HG03571 (cell line): ENCODE measurements around the gene IDH2.
"Not testable (repeated sequence)": the region's sequence is repeated elsewhere in the genome, so short reads cannot be mapped to it uniquely, and the experiment has no call there.

Experiments
- ATAC-seq: cut with Tn5 transposase; IDR thresholded peaks from one replicate; pipeline ENCODE4 v1.9.1; 2021; ENCODE audit not compliant: unreplicated experiment

Gene IDH2

DNA sequence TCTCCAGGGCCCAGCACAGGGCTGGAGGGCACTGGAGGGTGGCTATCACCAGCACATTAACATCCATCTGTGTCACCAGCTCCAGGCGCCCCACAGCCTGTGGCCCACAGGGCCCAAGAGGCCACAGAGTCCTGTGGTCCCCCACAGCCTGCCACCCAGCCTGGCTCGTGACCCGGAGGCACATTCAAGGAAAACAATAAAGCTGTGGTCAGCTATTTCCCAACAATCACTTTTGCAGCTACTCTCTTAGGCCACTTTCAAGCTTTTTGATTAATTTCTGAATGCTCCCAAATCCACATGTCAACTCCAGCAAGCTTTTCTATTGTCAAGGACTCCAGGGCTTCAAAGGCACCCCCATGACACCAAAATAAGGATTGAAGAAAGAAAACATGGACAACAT, 16.7 kb downstream of the IDH2 start:
- ATAC-seq, result no peak

DNA sequence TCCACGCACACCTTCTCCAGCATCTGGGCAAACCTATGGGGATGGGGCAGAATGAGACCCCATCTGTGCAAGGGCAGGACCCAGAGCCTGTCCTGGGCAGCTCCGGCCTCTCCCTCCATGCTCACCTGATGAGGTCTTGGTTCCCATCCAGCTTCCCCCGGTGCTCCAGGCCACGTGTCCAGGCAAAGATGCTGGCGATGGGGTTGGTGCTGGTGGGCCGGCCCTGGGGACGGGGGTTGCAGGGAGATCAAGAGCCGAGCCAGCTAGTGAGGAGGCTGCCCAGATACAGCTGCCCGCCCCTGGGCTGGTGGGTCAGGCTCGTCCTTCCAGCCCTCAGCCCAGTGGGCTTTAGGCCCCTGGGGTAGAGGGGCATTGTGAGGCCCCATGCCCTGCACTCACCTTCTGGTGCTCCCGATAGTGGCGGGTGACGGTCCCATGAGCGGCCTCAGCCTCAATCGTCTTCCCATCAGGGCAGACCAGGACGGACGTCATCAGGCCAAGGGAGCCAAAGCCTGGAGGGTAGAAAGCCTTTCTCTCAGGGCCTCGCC, 17.3 kb downstream of the IDH2 start:
- no peak for ATAC-seq

DNA sequence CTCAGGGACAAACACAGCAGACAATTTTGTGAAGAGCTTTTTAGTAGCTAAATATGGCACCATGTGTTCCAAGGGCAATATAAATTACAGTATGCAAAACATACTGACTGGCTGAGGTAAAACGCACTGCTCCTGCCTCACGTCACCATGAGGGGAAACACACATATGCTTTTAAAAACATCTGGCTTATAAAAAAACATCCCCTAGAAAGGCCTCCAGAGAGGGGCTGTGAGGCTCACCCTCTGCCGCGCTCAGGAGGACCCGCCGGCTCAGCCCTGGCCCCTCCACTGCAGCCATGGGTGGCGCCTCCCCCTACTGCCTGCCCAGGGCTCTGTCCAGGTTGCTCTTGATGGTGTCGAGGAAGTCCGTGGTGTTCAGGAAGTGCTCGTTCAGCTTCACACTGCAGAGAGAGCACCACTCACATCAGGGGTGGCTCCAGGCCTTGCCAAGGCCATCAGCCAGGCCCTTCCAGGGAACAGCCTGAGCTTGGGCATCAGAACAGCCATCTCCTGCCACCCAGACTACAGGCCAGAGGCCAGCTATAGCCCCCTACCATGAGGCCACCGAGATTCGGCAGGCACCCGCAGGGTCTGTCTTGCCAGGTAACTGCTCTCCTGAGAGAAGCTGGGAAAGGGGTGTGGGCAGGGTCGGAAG, 18.2 kb downstream of the IDH2 start:
- no peak for ATAC-seq

DNA sequence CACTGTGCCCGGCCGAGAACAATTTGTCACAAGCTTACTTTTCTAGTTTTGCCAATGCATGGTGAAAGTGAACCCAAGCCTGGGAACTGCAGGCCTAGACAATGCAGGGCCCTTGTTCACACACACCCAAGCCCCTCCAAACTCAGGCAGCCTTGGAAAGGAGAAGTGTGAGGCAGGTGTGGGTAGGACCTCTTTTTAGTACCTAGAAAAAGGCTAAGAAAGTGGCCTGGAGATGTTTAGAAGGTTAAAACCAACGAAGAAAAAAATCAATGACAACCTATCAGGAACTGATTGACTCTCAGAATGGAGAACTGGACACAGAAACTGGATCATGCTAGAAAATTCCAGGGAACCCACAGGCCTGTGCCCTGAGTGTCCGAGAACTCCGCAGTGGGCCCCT, 18.8 kb downstream of the IDH2 start:
- ATAC-seq, result no peak

DNA sequence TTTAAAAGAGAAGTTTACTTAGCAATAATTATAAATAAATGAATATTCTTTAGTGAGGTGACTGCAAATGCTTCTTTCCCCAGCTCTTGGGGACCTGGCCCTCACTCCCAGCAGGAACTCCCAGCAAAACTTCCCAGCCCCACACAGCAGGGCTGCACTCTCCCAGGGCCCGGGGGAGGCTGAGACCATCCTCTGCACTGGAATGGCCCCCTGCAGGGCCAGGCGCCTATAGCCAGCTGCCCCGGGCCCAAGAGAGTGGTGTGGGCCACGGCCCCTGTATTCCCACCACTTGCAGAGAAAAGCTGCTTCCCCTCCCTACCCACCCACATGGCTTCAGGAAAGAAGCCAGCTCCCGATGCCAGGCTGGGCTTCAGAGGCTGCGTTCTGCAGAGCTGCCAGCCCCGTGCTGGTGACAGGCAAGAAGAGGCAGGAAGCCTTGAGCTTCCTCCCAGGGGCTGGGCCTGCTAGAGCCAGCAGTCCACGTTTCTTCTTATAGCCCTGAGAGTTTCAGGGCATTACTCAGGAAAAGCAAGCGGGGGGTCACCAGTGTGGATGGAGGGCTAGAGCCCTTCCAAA, 20.0 kb downstream of the IDH2 start:
- no peak for ATAC-seq

DNA sequence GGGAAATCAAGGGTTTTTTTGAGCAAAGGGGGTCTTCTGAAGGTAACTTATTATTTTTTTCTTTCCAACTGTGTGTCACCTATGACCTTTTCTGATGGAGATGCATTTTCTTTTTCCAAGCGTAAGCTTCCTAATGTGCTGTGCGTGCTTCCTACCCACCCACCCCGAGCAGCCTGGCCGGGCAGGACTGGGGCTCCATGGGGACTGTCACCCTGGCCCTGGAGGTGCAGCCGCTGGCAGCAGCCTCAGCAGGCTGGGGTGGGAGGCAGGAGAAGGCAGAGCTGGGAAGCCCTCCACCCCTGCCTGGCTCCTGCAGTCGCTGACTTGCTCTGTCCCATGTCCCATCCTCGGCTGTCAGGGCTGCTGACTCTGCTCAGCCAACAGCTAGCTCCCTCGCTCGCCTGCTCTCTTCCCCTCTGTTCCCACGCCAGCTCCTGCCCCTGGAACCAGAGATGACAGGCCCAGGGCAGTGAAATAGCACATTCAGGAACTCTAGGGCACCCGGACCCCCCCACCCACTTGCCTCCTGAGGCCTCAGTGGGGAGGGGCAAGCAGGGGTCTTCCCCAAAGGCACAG, 21.4 kb downstream of the IDH2 start:
- ATAC-seq, result no peak

DNA sequence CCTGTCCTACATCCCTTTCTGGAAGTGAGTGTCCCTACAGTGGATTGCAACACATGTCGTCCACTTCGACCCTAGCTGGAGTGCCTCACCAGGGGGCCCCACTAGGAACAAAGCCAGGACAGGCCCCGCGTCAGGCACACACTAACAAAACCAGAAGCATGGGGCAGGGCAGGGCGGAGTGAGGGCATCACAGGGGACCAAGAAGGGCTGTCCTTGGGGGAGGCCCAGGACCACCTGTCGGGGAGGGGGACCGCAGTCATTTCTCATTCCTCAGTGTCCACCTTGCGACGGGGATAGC, 21.9 kb downstream of the IDH2 start:
- ATAC-seq, result no peak

DNA sequence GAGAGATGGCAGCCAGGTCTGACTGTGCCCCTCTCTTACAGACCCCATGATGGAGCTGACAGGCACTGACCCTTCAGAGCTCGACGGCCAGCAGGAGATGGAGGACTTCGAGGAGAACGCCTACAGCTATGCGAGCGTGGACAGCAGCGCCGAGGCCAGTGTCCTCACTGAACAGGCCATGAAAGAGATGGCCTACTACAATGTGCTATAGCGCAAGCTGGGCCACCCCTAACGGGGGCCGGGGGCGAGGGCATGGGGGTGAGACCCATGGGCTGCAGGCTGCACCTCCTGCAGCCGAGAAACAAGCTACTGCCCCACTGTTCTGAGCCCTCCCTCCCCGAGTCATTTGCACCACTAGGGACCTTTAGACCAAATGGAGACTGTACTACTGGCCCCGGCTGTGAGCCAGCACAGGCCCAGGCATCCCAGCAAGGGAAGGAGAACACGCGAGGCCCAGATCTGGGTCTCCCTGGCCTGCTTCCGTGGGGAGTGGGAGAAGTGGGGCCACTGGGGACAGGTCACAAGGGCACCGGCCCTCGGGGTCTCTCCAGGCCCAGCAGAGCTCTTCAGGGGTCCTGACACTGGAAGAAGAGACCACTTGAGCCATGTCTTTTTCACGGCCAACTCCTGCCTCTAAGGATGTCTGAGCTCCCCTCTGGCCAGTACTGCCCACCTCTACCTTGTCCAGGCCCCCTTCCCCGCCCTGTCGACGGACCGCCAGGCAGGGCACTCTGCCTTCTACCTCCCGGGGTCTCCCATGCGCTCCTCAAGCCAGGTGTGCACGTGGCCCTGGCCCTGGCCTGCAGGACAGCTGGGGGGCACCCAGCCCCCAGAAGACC, 22.4 kb downstream of the IDH2 start:
- ATAC-seq, result no peak

DNA sequence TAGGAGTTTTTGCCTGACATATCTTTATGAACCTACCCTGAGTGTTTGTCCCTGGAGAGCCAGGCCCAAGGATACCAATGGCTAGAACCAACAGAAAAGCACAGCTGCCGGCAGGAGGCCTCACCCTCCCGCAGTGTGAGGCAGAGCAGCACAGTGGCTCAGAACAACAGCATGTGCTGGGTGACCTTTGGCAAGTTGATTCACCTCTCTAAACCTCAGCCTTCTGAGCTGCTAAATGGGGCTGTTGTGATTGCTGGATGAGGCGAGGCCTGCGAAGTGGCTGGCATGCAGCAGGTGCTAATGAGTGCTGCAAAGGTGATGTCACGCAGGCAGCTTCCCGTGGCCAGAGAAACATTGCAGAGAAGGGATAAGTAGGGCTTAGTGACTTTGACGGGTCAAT, 23.3 kb downstream of the IDH2 start:
- ATAC-seq, result no peak

DNA sequence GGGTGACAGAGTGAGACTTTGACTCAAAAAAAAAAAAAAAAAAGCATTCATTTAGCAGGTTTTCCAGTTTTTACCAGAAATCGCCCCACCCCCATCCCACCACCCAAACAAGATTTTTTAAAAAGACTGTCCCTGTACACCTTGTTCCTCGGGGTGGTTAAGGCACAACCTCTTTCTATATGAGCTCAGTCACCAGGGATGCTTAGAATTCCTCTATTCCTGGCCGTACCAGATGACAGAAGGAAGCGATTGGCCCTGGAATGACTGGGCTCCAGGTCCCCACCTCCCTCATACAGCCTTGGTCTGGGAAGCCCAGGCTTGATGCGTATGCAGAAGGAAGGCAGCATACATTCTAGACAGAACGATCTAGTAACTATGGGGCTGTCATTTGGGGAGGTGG, 25.6 kb downstream of the IDH2 start:
- no peak for ATAC-seq

DNA sequence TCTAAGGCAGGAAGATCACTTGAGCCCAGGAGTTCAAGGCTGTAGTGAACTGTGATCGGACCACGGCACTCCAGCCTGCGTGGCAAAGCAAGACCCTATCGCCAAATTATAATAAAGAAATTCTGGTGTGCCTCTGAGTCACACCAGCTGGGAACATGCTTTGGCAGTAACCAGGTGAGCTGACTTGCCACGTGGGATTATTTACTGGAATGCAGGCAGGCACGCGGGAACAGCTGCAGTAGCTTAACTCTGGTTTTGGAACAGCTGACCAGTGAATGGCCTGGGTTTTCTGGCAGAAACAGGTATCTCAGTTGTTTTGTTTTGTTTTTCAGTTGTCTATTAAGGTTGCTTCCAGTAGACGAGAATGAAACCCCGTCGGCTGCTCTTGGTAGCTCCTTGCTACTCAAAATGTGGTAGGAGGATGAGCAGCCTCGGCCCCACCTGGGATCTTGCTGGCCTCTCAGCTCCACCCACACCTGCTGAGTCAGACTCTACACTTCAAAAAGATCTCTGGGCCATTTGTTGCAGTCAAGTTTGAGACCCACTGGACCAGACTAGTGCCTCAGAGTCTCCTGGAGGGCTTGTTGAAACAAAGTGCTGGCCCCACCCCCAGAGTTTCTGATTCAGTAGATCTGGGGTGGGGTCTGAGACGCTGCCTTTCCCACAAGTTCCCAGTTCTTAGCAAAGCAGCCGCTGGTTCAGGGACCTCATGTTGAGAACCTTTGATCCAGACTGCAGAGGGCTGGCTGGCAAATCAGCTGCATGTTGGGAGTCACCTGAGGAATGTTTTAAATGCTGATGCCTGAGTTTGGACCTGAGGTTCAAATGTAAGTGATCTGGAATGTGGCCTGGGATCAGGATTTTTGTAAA, 26.6 kb downstream of the IDH2 start:
- ATAC-seq, result no peak

DNA sequence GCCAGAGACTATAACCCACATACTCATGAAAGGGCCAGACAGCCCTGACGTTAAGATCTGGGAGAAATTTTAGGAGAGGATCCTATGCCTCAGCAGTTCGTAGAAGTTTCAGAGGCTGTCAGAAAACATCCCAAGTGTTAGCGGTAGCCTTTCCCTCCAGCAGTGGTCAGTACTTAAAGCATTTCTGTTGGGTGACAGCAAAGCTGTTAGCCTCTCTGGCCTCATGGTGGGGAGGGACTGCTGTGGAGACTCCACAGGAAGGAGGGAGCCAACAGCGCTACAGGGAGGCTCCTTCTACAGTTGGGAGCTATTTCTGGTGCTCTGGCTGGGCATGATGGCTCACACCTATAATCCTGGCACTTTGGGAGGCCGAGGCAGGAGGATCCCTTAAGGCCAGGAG, 27.4 kb downstream of the IDH2 start:
- no peak for ATAC-seq

DNA sequence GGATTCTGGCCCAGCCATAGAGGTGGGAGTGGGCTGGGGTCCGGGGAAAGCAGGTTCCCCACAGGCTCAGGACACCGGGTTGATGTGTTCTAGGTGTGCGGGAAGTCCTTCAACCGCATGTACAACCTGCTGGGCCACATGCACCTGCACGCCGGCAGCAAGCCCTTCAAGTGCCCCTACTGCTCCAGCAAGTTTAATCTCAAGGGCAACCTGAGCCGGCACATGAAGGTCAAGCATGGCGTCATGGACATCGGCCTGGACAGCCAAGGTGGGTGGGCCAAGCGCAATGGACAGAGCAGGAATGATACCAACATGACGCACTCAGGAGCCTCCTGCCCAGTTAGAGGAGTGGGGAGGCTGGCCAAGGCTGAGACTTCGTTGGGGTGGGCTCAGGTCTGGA, 28.2 kb downstream of the IDH2 start:
- no peak for ATAC-seq

DNA sequence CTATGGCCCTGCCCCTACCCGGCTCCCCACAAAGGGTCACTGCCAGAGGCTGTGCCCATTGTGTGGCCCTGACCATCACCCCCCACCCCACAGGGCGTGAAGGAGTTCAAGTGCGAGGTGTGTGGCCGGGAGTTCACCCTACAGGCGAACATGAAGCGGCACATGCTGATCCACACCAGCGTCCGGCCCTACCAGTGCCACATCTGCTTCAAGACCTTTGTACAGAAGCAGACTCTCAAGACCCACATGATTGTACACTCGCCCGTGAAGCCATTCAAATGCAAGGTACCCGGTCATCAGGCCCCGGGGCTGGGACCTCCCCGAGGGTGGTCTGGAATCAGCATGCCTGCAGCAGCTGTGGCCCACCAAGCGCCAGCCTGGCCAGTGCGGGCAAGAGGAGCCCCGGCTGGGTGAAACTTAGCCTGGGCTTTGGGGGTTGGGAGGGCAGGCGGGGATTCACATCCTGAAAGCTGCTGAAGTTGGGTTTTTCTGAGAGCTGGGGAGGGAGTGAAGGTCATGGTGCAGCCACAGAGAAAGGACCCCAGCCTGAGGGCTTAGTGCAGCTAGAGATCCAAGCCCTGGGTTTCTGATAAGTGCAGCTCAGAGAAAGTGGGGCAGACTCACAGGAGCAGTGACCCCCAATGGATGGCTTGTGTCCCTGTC, 29.2 kb downstream of the IDH2 start:
- no peak for ATAC-seq

DNA sequence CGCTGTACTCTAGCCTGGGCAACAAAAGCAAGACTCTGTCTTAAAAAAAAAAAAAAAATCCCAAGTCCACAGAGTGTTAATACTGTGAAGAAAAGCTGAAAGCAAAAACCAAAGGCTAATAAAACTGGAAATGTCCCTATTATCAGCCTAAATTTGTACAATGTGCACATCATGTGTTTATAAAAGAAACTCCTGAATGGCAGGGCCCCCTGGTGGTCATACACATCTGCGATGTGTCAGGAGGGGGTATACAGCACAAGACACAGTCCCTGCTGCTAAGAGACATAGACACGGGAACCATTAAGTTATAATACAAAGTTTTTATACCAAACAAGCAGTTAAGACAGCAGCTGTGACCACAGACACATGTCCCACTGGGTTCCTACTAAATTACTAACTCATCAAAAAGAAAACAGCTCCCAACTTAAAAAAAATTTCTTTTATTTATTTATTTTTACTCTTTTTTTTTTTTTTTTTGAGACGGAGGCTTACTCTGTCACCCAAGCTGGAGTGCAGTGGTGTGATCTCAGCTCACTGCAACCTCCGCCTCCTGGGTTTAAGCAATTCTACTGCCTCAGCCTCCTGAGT, 31.0 kb downstream of the IDH2 start:
- no peak for ATAC-seq

DNA sequence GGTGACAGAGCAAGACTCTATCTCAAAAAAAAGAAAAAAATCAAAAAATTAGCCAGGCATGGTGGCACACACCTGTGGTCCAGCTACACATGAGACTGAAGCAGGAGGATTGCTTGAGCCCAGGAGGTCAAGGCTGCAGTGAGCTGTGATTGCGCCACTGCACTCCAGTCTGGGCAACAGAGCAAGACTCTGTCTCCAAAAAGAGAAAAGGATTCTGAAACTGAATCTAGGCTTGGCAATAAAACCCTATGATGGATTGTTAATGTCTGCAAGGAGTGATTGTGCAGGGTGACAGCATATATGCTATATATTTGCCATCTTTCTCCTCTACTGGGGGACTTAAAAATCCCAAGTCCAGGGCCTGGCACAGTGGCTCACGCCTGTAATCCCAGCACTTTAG, 31.6 kb downstream of the IDH2 start:
- ATAC-seq, result not testable (repeated sequence)

DNA sequence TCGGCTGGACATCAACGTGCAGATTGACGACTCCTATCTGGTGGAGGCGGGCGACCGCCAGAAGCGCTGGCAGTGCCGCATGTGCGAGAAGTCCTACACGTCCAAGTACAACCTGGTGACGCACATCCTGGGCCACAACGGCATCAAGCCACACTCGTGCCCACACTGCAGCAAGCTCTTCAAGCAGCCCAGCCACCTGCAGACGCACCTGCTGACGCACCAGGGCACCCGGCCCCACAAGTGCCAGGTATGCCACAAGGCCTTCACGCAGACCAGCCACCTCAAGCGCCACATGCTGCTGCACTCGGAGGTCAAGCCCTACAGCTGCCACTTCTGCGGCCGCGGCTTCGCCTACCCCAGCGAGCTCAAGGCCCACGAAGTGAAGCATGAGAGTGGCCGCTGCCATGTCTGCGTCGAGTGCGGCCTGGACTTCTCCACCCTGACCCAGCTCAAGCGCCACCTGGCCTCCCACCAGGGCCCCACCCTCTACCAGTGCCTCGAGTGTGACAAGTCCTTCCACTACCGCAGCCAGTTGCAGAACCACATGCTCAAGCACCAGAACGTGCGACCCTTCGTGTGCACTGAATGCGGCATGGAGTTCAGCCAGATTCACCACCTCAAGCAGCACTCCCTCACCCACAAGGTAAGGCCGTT, 34.2 kb downstream of the IDH2 start:
- no peak for ATAC-seq

DNA sequence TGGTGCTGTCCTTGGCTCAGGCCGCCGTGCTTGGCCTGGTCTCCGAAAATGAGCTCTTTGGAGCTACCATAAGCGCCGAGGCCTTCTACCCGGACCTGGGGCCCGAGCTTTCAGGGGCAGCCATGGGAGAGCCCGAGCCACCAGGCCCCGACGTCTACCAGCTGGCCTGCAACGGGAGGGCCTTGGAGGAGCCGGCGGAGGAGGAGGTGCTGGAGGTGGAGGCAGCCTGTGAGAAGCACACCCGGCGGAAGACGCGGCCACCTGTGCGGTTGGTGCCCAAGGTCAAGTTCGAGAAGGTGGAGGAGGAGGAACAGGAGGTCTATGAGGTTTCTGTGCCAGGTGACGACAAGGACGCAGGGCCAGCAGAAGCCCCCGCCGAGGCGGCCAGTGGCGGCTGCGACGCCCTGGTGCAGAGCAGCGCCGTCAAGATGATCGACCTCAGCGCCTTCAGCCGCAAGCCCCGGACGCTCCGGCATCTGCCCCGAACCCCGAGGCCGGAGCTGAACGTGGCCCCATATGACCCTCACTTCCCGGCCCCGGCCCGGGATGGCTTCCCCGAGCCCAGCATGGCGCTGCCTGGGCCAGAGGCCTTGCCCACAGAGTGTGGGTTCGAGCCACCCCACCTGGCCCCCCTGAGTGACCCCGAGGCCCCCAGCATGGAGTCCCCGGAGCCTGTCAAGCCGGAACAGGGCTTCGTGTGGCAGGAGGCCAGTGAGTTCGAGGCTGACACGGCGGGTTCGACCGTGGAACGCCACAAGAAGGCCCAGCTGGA, 34.9 kb downstream of the IDH2 start:
- no peak for ATAC-seq

DNA sequence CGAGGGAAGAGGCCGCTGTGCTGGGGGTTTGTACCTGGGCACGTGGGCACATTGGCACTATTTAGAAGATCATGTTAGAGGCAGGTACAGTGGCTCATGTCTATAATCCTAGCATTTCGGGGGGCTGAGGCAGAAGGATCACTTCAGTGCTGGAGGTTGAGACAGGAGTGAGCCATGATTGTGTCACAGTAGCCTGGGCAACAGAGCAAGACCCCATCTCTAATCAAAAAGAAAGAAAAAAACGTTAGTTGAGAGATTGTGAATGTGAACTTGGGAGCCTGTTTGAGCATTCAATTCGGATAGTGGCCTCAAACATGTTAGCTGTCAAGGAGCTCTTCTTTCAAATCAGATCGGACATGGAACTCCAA, 36.6 kb downstream of the IDH2 start:
- no peak for ATAC-seq
